ENCODE measurements around the gene PALM3.

PALM3 gene

DNA sequence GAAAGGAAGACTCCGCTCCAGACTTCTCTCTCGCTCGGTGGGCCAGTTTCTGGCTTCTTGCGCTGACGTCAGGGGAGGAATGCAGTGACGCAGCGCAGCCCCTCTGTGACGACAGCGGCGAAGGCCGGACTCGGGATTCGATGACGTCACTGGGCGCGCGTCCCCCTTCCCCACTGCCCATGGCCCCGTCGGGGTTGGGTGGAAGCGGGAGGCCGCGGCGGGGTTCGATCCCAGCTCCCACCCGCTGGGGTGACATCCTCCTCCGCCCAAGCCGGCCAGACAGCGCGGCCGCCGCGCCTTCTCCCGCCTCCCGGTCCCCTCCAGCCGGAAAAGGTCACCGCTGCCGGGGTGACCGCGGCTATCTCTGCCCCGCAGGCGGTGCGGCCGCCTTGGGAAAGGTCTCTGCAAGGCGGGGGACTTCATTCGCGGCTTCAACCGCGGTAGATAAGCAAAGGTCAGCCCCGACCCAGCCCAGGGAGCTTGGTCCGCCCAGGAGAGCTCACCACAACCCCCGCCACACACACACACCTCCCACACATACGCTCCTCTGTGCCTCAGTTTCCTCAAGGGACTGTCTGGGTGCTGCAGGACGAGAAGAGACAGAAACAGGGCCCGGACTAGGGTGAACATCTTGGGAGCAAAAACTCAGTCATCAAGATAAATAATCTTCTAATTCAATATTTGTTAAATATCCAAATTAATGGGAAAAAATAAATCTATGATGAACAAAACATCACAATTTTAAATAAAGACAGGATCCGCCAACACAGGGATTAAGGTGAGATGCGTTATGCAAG, 54.9 kb downstream of the PALM3 start:
- DNase-seq (no peak), ATAC-seq (peak; percentile 57)
- no peaks in the 10 kb centered on the region for H3K27me3 Mint-ChIP-seq

DNA sequence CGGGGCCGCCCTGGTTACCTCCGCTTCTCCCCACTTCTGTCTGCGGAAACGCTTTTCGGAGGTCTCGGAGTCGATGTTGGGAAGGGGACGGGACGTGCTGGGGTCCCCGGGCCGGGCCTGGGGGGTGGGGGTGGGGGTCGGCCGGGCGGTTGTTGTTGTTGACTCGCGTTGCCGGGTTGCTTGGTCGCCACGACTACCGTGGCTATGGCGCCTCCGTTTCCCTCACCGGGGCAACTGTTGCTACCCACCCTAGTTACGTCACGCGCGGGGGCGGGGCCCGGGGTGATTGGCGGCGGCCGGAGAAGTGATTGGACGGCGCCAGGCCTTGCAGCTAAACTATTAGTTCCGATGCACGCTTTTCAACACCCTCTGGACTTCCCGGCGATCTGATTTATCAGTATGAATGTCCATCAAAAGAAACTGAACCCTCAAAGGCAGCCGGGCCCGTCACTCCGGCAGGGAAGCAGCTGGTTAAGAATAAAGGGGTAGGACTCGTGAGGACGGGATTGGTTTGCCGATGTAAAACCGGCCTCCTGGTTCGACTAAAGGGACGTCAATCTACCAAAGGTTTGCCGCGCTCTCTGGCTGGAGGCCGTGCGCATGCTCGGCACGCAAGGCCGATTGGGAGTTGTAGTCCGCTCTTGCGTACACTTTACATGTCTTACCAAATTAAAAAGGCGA, 55.7 kb downstream of the PALM3 start, which contains the start of gene RFX1:
RFX1 (minus strand) TSS at position 236 of the 681 bp plus-strand sequence. CDS start 12,477 bp downstream, outside the sequence.
- peak within 1 kb of the TSS; percentile 94 to 96 for H3K4me3 Mint-ChIP-seq
- peaks cover 51% of the 10 kb centered on the region for H3K4me1 Mint-ChIP-seq
- peak within 1 kb of the TSS; percentile 100 for H3K27ac Mint-ChIP-seq
- no peaks in the 10 kb centered on the region for H3K9me3 Mint-ChIP-seq
- DNase-seq: peak; percentile 100
- peak; percentile 87 for ATAC-seq
- H3K27me3 Mint-ChIP-seq: no peaks in the 10 kb centered on the region

More for the DNA sequence above, 54.9 kb downstream of the PALM3 start:
- Mint-ChIP-seq H3K4me1 (peaks cover 44% of the 10 kb centered on the region), H3K27ac (peak overlapping the region; percentile 100), H3K4me3 (peak overlapping the region; percentile 94 to 96), H3K9me3 (no peaks in the 10 kb centered on the region)

DNA sequence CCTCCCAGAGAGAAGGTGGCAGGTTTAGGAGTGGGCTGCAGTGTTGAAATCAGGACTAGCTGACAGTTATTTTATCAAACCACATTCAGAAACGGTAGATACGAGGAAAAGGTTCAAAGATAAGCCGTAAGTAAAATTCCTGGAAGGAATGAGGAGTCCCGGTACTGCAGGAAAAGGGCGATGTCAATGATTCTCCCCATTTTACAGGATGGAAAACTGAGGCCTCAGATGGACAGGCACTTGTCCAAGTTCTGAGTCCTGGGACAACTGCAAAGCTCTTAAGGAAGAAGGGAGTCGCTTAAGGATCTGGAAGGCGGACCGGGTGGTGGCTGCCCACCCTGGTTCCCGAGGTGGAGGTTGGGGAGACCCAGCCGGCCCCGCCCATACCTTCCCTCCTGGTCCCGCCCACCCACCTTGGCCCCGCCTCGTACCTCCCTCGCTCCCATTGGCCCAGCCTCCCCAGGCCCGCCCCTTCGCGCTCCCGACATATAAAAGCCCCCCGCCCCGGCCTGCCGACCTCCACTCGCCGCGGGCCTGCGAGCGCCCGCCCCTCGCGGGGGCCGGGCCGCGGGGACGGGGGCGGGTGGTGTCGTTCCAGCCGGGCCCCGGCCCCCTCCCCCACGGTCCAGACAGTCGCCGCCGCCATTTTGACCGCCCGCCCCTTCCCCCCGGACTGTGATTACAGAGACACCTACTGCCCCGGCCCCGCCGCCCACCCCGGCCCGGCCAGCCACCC, 56.4 kb downstream of the PALM3 start:
- Mint-ChIP-seq H3K9me3 (no peaks in the 10 kb centered on the region), H3K27ac (peak overlapping the region; percentile 91 to 100), H3K27me3 (no peaks in the 10 kb centered on the region), H3K4me1 (peaks cover 58% of the 10 kb centered on the region), H3K4me3 (peak overlapping the region; percentile 94 to 96)
- ATAC-seq (peak; percentile 56), DNase-seq (peak; percentile 89 to 91)

DNA sequence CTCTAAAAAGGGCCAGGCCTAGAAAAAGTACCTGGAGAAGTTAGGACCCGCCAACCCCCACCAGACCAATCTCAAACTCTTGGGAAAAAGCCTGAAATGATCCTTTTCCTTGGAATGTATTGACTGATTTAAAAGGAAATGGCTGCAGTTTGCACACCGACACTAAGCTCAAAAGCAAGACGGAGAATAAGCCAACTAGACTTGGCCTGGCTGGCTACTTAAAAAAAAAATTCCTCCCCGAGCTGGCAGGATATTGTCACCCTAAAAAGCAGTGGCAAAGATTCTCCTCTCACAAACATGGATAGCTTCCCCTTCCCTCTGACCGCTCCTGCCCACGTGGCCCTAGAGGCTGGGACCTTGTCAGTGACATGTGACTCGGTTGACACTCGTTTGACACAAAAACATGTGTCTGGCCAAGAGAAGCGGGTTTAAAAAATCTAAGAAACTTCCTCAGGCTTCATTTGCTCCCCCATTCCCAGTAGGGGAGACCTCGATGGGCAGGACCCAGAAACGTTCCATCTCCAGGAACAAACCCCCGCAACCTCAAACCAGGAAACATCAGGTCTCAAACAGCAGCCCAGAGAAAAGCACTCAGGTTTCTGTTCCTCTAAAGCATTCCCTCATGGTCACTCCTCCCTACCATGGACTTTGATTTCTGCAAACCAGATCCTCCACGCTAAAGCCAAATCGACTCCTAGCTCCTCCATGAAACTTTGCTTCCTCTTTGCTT, 57.1 kb downstream of the PALM3 start:
- peak overlapping the region; percentile 91 to 95 for H3K27ac Mint-ChIP-seq
- no peaks in the 10 kb centered on the region for H3K27me3 Mint-ChIP-seq
- ATAC-seq: no peak
- no peak for DNase-seq
- peaks cover 61% of the 10 kb centered on the region for H3K4me1 Mint-ChIP-seq
- H3K4me3 Mint-ChIP-seq: peak overlapping the region; percentile 77 to 94
- no peaks in the 10 kb centered on the region for H3K9me3 Mint-ChIP-seq

All from stimulated activated naive CD8-positive, alpha-beta T cell treated with anti-CD3 and anti-CD28 coated beads, Interleukin-15, amount 100 ng/mL, for 72 hours (primary cell).